NOMO-1 treated with dmso at 0.1 percent for 144 hours (cell line): ENCODE measurements around the gene PGBD4.
A peak's percentile ranks its signal among the peaks of the same experiment; 100 is the strongest.

ENCODE experiments used
- DNase-seq: peaks from one replicate; lab custom pipeline; 2025; ENCODE audit not compliant: unreplicated experiment; lab: John Stamatoyannopoulos, UW

Gene PGBD4

DNA sequence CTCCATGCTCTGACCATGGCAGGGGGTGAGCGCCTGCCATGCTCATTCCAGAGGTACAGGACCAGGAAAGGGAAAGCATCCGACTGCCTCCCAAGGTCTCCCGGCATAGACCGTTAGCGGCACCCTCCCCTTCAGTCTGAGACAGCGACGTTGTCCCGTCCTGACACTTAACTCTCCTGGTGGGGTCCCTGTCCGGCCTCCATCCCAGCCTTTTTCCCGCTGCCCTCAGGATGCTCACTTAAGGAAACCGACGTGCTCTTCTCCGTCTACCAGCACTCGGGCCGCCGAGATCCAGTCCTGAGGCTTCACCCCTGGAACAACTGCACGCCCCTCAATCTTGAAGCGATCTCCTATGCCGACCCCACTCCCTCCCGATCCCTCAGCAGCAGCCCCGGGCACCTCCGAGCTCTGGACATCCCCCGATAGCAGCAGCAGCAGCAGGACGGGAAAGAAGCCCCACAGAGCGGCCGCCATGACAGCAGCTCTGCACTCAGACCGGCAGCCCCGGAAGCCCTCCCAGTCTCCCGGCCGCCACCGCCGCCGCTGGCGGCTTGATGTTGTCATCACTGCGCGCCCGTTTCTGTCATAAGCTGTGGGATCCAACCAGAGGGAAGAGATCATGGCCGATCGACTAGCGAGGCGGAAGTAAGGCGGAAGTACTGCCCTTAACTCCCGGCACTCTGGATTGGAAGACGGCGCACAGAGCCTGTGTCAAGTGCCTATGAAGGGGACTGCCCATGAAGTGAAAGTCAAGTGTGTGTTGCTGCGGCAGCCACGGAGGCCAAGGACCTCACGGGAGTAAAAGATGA lies at the start of gene PGBD4, which contains the start of gene EMC7:
TSS of gene PGBD4 (plus strand) at position 718 of the 809 bp plus-strand sequence. CDS start 449 bp downstream, outside the sequence.
TSS of gene EMC7 (minus strand) at position 497 of the 809 bp plus-strand sequence. CDS start at position 474, 23 bp downstream.
- DNase-seq, result peak; percentile 98

DNA sequence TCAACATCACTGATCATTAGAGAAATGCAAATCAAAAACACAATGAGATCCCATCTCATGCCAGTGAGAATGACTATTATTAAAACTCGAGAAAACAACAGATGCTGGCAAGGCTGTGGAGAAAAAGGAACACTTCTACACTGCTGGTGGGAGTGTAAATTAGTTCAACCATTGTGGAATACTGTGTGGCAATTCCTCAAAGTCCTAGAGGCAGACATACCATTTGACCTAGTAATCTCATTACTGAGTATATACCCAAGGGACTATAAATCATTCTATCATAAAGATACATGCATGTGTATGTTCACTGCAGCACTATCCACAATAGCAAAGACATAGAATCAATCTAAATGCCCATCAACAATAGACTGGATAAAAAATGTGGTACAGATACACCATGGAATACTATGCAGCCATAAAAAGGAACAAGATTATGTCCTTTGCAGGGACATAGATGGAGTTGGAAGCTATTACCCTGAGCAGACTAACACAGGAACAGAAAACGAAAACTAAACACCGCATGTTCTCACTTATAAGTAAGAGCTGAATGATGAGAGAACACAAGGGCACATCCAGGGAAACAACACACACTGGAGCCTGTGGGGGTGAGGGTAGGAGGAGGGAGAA lies 47.7 kb upstream of the PGBD4 start:
- no peak for DNase-seq

DNA sequence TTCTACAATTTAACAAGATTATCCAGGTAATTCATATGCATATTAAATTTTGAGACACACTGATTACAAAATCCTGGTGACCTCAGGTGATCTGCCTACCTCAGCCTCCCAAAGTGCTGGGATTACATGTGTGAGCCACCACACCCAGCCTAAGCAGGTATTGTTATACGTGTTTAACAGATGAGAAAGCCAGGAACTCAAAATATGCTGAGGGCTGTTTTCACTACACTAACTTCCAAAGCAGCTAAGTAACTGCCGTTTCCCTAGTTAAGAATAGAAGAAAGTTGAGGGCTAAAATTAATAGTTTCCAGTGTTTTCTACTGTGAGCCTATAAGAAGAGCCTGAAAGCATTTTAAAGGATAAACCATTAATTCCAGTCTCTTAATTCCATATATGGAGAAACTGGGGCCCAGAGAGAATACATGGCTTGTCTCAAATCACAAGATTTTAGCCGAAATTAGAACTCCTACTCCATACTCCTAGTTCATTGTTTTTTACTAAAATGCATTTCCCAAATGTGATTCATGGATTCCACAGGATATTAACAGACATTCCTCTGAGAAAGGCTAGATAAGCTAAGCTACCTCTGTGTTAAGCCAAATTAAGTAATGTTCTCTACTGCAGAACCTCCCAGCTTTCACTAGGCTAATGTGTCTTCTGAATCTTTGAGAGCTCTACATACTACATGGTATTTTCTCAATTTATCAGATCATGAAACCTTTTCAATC lies 45.9 kb upstream of the PGBD4 start:
- no peak for DNase-seq

DNA sequence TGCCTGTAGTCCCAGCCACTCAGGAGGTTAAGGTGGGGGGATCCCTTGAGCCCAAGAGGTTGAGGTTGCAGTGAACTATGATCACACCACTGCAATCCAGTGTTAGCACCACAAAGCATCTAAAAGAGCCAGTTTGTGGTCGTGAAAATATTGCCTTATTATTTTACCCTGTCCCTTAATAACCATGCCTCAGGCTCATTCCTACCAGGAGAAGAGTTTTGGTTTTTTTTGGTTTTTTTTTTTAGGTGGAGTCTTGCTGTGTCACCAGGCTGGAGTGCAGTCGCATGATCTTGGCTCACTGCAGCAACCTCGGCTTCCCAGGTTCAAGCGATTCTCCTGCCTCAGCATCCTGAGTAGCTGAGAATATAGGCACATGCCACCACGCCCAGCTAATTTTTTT lies 45.0 kb upstream of the PGBD4 start:
- no peak for DNase-seq

DNA sequence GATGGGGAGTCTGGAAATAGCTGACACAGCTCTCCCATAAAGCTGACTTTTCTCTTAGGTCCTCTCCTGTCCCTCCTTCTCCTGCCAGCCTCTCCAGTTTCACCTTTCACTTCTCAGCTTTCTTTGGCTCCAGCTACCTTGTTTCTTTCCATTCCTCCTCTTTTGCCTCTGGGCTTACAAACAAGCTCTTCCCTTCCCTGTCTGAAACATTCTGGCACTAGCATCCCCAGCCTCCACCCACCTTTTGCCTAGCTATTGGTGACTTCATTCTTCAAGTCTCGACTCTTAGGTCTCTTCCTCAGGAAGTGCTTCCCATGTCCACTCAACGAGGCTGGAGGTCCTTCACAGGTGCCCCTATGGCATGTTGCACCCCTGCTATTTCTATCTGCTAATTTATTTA lies 42.4 kb upstream of the PGBD4 start:
- DNase-seq, result no peak

DNA sequence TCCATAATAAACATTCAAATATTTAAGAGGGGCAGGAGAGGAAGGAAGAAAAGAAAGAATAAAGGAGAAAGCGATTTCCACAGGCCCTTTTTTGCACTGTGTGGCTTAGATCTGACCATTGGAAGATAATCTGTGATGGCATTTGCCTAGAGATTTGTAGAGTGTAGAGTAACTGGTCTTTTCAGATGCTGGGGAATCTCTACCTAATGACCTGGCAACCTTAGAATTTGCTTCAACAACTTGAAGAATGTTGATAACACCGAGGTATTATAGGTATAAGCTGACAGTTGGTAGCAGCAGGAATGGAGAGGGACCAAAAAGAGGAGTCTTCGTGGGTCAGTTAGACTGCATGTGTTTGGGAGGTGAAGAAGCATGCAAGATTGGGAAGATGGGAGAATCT lies 41.9 kb upstream of the PGBD4 start:
- DNase-seq, result no peak

DNA sequence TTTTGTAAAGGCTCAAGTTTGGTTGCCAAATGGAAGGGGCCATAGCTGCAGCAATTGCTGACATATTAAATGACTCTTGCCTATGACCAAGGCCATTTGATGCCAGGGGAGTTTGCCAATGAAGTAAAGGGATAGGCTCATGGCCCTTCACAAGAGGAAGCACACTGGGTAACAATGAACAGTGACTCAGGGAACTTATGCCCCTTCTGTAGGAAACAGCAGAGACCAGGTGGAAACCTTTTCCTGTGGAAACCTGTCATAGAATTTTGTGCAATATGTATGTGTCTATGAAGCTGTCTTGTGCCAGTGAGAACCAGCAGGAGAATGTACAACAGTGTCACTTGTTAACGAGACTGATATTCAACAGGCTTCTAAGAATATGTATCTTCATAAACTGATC lies 37.4 kb upstream of the PGBD4 start:
- DNase-seq, result no peak

DNA sequence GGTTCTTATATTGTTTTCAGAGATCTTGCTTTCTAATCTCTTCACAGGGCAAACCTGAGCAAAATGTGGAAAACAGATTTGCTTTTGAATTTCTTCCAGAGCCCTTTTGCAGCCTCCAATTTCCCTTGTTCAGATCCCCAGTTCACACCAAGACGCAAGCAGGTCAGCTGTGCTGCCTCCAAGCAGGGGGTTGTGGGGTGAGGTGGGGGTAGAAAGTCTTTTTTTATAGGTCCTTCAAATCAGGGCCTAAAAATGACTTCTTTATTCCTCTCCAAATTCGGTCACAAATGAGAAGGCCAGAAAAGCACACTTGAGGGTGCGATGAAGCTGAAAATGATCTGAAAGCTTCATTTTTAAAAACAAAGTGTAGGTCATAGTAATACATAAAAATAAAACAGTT lies 36.6 kb upstream of the PGBD4 start:
- no peak for DNase-seq

DNA sequence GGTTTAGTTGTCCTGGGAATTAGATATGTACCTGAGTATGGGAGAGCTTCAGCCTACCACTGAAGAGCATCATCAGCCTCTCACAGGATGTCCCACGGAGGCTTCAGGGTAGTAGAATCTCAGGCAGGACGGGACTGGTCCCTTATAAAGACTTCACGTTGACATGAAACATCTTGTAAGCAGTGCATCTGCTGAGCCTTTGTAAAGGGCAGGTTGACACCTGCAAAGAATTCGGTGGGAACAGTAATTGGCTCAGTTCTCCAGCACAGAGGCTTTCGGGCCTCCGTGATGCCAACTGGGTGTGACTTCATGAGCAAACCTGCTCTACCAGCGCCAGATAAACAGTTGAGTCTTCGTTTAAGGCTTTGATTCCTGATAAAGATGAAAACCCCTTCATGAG lies 35.9 kb upstream of the PGBD4 start:
- DNase-seq, result no peak

DNA sequence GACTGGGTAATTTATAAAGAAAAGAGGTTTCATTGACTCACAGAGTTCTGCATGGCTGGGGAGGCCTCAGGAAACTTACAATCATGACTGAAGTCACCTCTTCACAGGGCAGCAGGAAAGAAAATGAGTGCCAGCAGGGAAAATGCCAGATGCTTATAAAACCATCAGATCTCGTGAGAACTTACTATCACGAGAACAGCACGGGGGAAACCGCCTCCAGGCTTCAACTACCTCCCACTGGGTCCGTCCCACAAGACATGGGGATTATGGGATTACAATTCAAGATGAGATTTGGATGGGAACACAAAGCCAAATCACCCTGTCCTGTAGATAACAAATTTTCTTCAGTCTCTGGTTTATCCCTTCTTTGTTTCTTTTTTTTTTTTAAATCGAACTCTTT lies 31.9 kb upstream of the PGBD4 start:
- DNase-seq, result no peak

DNA sequence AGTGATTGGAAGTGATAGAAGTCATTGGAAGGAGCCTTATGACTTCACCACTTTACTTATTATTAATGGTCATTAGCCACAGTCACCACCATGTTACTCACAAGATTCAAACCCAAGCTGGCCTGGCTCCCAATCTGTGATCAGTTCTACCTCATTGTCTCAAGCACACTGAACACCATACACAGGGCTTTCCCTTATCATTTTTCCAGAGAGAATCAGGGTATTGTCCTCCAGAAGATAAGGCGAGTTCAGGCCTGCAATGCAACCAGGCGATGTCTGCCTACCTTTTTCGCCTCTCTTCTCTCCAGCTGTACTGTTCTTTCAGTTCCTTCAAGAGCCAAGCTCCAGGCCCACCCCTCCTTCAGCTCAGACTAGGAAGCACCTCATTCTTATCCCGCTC lies 25.1 kb upstream of the PGBD4 start:
- no peak for DNase-seq

DNA sequence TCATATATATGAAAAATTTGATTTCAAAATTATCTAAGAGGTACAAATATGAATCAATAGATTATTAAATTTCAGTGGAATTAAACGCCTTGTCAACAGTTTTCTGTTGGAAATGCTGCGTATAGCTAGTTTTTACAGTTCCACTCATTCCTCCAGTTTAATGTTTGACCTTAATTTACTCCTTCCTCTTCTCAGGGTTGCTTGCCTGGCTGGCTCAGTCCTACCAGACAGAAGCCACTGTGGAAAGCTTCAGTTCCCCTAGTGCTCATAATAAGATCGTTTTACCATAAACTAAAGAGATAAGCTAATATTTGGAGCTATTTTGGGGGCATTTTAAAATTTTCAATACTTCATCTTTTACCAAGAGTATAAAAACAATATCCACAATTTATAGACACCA lies 23.0 kb upstream of the PGBD4 start:
- no peak for DNase-seq

DNA sequence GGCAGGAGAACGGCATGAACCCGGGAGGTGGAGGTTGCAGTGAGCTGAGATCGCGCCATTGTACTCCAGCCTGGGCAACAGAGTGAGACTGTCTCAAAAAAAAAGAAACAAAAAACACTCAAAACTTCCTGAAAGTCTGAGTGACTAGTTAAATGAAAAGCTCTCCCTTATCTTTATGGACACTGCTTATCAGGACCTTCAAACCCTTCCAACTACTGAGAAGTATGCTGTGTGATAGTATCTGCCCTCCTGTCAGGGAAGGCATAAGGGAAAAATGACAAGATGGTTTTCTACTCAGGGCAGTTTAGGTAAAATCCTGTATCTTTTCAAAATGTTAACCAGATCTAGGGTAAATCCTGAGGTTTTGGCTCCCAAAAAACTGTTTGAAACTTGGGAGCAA lies 22.0 kb upstream of the PGBD4 start:
- no peak for DNase-seq

DNA sequence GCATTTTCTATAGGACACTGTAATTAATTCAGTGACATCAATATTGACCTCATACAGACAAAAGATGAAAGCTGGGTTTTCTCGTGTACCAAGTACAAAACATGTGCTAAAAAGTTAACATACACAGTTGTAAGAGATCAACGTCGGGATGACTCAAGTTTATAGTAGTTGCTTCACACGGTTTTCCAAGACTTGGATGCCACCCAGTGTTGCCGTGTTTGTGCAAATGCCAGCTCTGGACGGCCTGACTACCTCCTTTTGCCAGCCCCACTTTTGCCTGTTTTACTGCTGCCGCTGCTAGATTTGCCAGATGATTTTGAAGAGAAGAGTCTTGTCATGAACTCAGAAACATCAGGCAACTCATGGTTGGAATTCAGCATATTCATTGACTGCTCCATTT lies 17.8 kb upstream of the PGBD4 start:
- DNase-seq, result no peak

DNA sequence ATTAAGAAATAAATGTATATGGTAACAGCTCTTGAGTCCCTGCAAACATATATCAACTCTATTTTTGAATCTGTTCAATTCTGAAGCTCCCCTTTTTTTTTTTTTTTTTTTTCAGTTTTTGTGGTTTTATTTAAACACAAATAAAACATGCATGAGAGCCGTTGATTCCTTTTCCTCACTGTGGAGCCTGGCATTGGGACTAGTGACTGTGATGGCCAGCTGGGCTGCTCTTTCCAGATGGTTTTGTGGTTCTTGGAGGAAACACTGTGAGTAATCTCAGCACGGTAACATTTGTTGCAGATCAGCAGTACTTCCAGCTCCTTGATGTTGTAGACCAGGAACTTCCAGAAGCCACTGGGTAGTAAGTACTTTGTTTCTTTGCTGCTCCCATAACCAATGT lies 16.1 kb upstream of the PGBD4 start:
- DNase-seq, result no peak

DNA sequence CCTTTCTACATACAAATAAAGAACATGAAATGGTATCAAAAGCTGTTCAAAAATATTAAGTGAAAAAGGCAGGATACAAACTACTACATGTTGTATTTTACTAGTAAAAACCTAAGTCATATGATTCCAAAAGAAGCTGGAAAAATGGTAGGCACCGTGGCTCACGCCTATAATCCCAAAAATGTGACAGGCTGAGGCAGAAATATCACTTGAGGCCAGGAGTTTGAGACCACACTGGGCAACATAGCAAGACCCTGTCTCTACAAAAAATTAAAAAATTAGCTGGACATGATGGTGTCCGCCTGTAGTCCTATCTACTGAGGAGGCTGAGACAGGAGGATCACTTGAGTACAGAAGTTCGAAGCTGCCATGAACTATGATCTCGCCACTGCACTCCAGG lies 2.0 kb upstream of the PGBD4 start:
- DNase-seq, result no peak

DNA sequence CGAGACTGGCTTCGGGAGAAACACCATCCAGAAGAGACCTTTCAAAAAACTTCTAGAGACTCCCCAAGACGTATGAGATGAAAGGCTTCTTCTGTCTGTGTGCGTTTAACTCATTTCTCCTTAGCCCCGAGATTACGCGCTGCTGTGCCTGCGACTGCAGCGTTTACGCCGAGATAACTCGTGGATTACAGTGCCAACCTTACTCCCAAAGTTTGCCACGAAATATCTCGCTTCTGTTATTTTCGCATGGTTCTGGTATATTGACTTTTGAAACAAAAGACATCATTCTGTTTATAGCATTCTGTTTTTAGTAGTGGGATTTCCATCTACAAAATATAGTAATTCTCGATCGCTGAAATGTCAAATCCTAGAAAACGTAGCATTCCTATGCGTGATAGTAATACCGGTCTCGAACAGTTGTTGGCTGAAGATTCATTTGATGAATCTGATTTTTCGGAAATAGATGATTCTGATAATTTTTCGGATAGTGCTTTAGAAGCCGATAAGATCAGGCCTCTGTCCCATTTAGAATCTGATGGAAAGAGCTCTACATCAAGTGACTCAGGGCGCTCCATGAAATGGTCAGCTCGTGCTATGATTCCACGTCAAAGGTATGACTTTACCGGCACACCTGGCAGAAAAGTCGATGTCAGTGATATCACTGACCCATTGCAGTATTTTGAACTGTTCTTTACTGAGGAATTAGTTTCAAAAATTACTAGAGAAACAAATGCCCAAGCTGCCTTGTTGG lies 467 bp downstream of the PGBD4 start:
- no peak for DNase-seq

DNA sequence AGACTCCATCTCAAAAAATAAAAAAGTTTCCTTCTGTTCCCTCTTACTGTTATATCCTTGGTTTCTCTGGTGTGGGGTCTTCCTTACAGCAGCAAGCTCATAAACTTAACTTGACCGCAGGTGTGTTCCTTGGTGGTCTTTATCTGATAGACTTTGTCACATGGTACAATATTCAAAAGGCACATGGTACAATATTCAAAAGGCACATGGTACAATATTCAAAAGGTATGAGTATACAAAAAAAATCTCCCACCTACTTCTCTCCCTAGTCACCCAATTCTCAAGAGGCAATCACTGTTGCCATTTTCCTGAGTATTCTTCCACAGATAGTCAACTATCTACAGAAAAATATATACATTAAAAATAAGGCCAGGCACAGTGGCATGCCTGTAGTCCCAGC lies 4.5 kb downstream of the PGBD4 start:
- DNase-seq, result no peak

DNA sequence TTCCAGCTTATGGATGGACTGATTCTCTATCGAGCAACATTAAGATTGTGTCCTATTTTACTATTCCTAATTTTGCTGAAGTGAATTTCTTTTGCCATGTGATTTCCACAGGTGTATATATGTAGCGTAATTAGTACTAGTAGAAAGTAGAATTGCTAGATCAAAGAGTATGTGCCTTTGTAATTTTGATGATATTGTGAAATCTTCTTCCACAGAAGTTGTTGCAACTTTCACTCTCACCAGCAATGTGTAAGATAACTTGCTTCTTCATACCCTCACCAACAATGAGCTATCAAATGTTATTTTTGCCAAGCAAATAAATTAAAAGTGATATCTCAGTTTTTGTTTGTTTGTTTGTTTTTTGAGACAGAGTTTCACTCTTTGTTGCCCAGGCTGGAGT lies 5.4 kb downstream of the PGBD4 start:
- no peak for DNase-seq

DNA sequence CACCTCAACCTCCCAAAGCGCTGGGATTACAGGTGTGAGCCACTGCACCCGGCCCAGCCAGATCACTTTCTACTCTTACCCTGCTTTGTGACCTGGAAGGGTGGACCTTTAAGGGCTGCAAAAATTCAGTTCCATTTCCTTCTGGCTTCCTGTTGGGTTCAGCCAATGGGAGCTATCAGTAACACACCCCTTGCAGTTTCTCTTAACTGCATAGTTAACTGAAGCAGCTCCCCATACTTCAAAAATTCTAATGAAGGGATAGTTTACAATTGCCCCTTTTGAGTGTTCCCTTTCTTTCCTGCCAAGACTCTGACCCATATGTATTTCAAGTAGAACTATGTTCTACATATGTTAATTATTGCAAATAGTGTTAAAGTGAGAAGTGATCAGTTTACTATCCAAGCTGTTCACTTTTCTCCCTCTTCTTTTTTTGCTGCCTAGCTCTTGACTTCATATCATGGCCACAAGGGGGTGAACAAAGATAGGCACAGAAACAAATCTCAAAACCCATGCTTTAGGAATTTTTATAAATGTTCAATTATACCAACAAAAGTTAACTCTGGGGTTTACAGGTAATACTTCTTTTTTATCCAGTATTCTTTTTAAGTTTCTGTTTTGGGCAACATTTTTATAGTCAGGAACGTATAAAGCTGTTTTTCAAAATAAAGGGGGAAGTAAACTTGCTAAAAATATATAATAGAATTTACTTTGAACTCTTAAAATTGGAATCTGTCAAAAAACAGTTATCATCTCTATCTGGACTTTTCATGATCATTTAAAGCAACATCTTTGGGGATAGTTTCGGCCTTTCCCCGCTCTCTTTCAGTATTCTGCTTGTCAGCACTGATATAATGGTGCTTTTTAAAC lies 8.1 kb downstream of the PGBD4 start:
- DNase-seq, result peak; percentile 4
